HepG2 (cell line): ENCODE data around the gene NUDT2. TPM values are rescaled to one million over a fixed set of nuclear protein-coding genes. Genes with fewer than 3 reads are reported as not detected.

ENCODE experiments used
- CHD4 ChIP-seq: fragments of 200-600 bp; sonication (generic); IDR thresholded peaks from 2 replicates; pipeline ENCODE4 v1.7.0; 2017; ENCODE audit warnings: mild to moderate bottlenecking, low read length, borderline replicate concordance
- FOSL1 ChIP-seq: sonication (generic); formaldehyde crosslinking; IDR thresholded peaks from 2 replicates; pipeline ENCODE4 v1.9.0; 2021; ENCODE audit warnings: missing genetic modification reagents, borderline replicate concordance
- FOXK2 ChIP-seq: fragments of 450-650 bp; IDR thresholded peaks from 2 replicates; pipeline ENCODE4 v1.6.1; 2016
- HOXA5 ChIP-seq: sonication (generic); formaldehyde crosslinking; IDR thresholded peaks from 2 replicates; pipeline ENCODE4 v1.4.0; 2020; ENCODE audit warnings: missing genetic modification reagents
- IKZF4 ChIP-seq: sonication (generic); formaldehyde crosslinking; IDR thresholded peaks from 2 replicates; pipeline ENCODE4 v1.5.1; 2020; ENCODE audit warnings: borderline replicate concordance, mild to moderate bottlenecking, low read depth, missing genetic modification reagents; ENCODE audit errors: not compliant biosample characterization
- IRF2 ChIP-seq: IDR thresholded peaks from 2 replicates; pipeline ENCODE4 v1.6.1; 2018; ENCODE audit warnings: missing genetic modification reagents, missing compliant biosample characterization
- JUND ChIP-seq: sonication (generic); formaldehyde crosslinking; IDR thresholded peaks from 2 replicates; pipeline ENCODE4 v1.8.0; 2022; ENCODE audit warnings: mild to moderate bottlenecking, missing genetic modification reagents
- KLF13 ChIP-seq: sonication (generic); formaldehyde crosslinking; IDR thresholded peaks from 2 replicates; pipeline ENCODE4 v1.4.0; 2020; ENCODE audit warnings: mild to moderate bottlenecking, missing genetic modification reagents
- MLXIP ChIP-seq: sonication (generic); formaldehyde crosslinking; IDR thresholded peaks from 2 replicates; pipeline ENCODE4 v1.9.0; 2021; ENCODE audit warnings: missing genetic modification reagents, borderline replicate concordance
- POGZ ChIP-seq: sonication (generic); formaldehyde crosslinking; IDR thresholded peaks from 2 replicates; pipeline ENCODE4 v1.4.0; 2020; ENCODE audit warnings: mild to moderate bottlenecking, missing genetic modification reagents
- SMAD9 ChIP-seq: sonication (generic); formaldehyde crosslinking; IDR thresholded peaks from 2 replicates; pipeline ENCODE4 v1.5.1; 2020; ENCODE audit warnings: mild to moderate bottlenecking, missing genetic modification reagents
- ZBTB39 ChIP-seq: sonication (generic); formaldehyde crosslinking; IDR thresholded peaks from 2 replicates; pipeline ENCODE4 v1.5.0; 2020; ENCODE audit warnings: missing genetic modification reagents
- ZBTB7B ChIP-seq: sonication (generic); formaldehyde crosslinking; IDR thresholded peaks from 2 replicates; pipeline ENCODE4 v1.4.0; 2020; ENCODE audit warnings: missing genetic modification reagents
- ZNF121 ChIP-seq: sonication (generic); formaldehyde crosslinking; IDR thresholded peaks from 2 replicates; pipeline ENCODE4 v1.5.0; 2020; ENCODE audit warnings: mild to moderate bottlenecking, missing genetic modification reagents
- ZNF460 ChIP-seq: sonication (generic); formaldehyde crosslinking; IDR thresholded peaks from 2 replicates; pipeline ENCODE4 v1.5.1; 2020; ENCODE audit warnings: missing genetic modification reagents, mild to moderate bottlenecking, borderline replicate concordance
- ZNF567 ChIP-seq: sonication (generic); formaldehyde crosslinking; IDR thresholded peaks from 2 replicates; pipeline ENCODE4 v1.8.1; 2023; ENCODE audit warnings: mild to moderate bottlenecking, missing genetic modification reagents, borderline replicate concordance
- ZNF589 ChIP-seq: sonication (generic); formaldehyde crosslinking; conservative IDR thresholded peaks from 2 replicates; pipeline ENCODE4 v1.8.0; 2022; ENCODE audit warnings: mild to moderate bottlenecking, moderate library complexity, missing genetic modification reagents
- ZNF83 ChIP-seq: sonication (generic); formaldehyde crosslinking; IDR thresholded peaks from 2 replicates; pipeline ENCODE4 v1.4.0; 2020; ENCODE audit warnings: missing genetic modification reagents, mild to moderate bottlenecking, borderline replicate concordance
- polyA plus RNA-seq, 8 experiments: library from polyadenylated mRNA; depleted of rRNA in 3 of 8; stranded (reverse) in 7 of 8; unstranded in 1 of 8; fragments of >200 nt; fragmentation: Illumina TruSeq in 4 of 8; extraction: Trizol in 4 of 8; gene quantifications; 2 replicates each; pipeline versions ENCODE4 v1.2.1 to v1.2.3, GENCODE V29; 2011 to 2016; ENCODE audit warnings: low read depth in 4 of 8, missing spikeins in 1 of 8, mixed read lengths in 1 of 8; ENCODE audit not compliant: insufficient read depth in 1 of 8
- total RNA-seq, 5 experiments: library from RNA; depleted of rRNA; stranded (reverse); fragments of >200 nt; fragmentation: Illumina TruSeq; extraction: Trizol; gene quantifications; 2 replicates each; pipeline ENCODE4 v1.2.3, GENCODE V29; 2016; ENCODE audit warnings: low read depth in 1 of 5
- TF ChIP-seq, protein P1 (sequence below): IDR thresholded peaks from 2 replicates; pipeline ENCODE4 v1.6.1; 2016; ENCODE audit warnings: missing biosample characterization, missing genetic modification reagents, low read depth
- TF ChIP-seq, protein P2 (sequence below): sonication (generic); formaldehyde crosslinking; IDR thresholded peaks from 2 replicates; pipeline ENCODE4 v1.5.0; 2020; ENCODE audit warnings: missing genetic modification reagents
- TF ChIP-seq, protein P3 (sequence below): sonication (generic); formaldehyde crosslinking; IDR thresholded peaks from 2 replicates; pipeline ENCODE4 v1.5.0; 2020; ENCODE audit warnings: missing genetic modification reagents

NUDT2 gene
- total and polyA plus RNA-seq, 2 of the 13 experiments (the other 11 are each of a cell fraction or from before 2014, with no cell fraction given): 19.9 to 24.6 TPM

GRCh38 chr9:34379334-34380033, 50.1 kb downstream of the NUDT2 start (continued):
- TF ChIP-seq, protein P1, sequence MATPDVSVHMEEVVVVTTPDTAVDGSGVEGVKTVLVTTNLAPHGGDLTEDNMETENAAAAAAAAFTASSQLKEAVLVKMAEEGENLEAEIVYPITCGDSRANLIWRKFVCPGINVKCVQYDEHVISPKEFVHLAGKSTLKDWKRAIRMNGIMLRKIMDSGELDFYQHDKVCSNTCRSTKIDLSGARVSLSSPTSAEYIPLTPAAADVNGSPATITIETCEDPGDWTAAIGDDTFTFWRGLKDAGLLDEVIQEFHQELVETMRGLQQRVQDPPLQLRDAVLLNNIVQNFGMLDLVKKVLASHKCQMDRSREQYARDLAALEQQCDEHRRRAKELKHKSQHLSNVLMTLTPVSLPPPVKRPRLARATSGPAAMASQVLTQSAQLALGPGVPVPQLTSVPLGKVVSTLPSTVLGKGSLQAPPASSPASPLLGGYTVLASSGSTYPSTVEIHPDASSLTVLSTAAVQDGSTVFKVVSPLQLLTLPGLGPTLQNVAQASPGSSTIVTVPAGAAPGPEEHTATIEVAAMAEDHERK (CRISPR knock-in tag): no peak
- no peak for TF ChIP-seq ZNF567
- no peak for TF ChIP-seq CHD4
- TF ChIP-seq SMAD9 (CRISPR knock-in tag): no peak
- no peak for TF ChIP-seq JUND (CRISPR knock-in tag)
- TF ChIP-seq KLF13 (CRISPR knock-in tag): no peak
- TF ChIP-seq FOXK2: no peak
- TF ChIP-seq ZNF460: no peak
- TF ChIP-seq IKZF4 (CRISPR knock-in tag): no peak
- no peak for TF ChIP-seq MLXIP (CRISPR knock-in tag)
- TF ChIP-seq ZBTB7B (CRISPR knock-in tag): 0 out of 2 replicates have a peak, but pooled peaks have one; percentile 2
- peak; percentile 72; the same call in 1 of the 2 replicates for TF ChIP-seq IRF2 (CRISPR knock-in tag)
- TF ChIP-seq, protein P2, sequence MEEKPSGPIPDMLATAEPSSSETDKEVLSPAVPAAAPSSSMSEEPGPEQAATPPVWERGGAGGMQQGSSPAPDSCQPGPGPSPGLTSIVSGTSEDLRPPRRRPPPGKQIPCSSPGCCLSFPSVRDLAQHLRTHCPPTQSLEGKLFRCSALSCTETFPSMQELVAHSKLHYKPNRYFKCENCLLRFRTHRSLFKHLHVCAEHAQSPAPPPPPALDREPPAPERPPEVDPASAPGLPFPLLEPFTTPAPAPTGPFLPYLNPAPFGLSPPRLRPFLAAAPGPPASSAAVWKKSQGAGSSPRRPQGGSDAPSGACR (CRISPR knock-in tag): no peak
- no peak for TF ChIP-seq ZBTB39
- no peak for TF ChIP-seq ZNF121
- no peak for TF ChIP-seq FOSL1
- no peak for TF ChIP-seq ZNF83 (CRISPR knock-in tag)
- 0 out of 2 replicates have a peak, but pooled peaks have one; percentile 23 for TF ChIP-seq HOXA5 (CRISPR knock-in tag)
- TF ChIP-seq, protein P3, sequence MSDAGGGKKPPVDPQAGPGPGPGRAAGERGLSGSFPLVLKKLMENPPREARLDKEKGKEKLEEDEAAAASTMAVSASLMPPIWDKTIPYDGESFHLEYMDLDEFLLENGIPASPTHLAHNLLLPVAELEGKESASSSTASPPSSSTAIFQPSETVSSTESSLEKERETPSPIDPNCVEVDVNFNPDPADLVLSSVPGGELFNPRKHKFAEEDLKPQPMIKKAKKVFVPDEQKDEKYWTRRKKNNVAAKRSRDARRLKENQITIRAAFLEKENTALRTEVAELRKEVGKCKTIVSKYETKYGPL (CRISPR knock-in tag): no peak
- no peak for TF ChIP-seq POGZ (CRISPR knock-in tag)
- TF ChIP-seq ZNF589 (CRISPR knock-in tag): no peak
